ENCODE results near the gene TBX18. TPM values are rescaled to one million over a fixed set of nuclear protein-coding genes. Genes with fewer than 3 reads are reported as not detected.

The TBX18 gene
- polyA plus RNA-seq (2012; ENCODE audit: insufficient read depth, insufficient read length) = not detected

- no peak for DNase-seq (ENCODE audit: low read depth, low spot score)
- H3K4me3 ChIP-seq (ENCODE audit: low read length) = no peak within 1 kb of the TSS
Measured at GRCh38 chr6:84764332-84765049, at the start of gene TBX18. Gene TBX18 (minus strand): TSS chr6:84764598. CDS start chr6:84764181, 417 bp downstream.

- H3K4me3 ChIP-seq (ENCODE audit: low read length) = no peak overlapping the region
- DNase-seq (ENCODE audit: low read depth, low spot score) = no peak
Measured at GRCh38 chr6:84811351-84811750, 47.0 kb upstream of the TBX18 start.

GRCh38 chr6:84809455-84809854 is 45.1 kb upstream of the TBX18 start:
- no peak for DNase-seq (ENCODE audit: low read depth, low spot score)
- no peak overlapping the region for H3K4me3 ChIP-seq (ENCODE audit: low read length)

- DNase-seq (ENCODE audit: low read depth, low spot score) = no peak
- H3K4me3 ChIP-seq (ENCODE audit: low read length) = no peak overlapping the region
Measured at GRCh38 chr6:84808491-84809061, 44.2 kb upstream of the TBX18 start.

- no peak for DNase-seq (ENCODE audit: low read depth, low spot score)
- no peak overlapping the region for H3K4me3 ChIP-seq (ENCODE audit: low read length)
Measured at GRCh38 chr6:84805145-84805544, 40.7 kb upstream of the TBX18 start.

- no peak for DNase-seq (ENCODE audit: low read depth, low spot score)
- no peak overlapping the region for H3K4me3 ChIP-seq (ENCODE audit: low read length)
Measured at GRCh38 chr6:84804720-84805119, 40.3 kb upstream of the TBX18 start.

- no peak for DNase-seq (ENCODE audit: low read depth, low spot score)
- H3K4me3 ChIP-seq (ENCODE audit: low read length) = no peak overlapping the region
Measured at GRCh38 chr6:84801250-84801649, 36.9 kb upstream of the TBX18 start.

GRCh38 chr6:84798257-84798656 is 33.9 kb upstream of the TBX18 start:
- no peak for DNase-seq (ENCODE audit: low read depth, low spot score)
- no peak overlapping the region for H3K4me3 ChIP-seq (ENCODE audit: low read length)

- H3K4me3 ChIP-seq (ENCODE audit: low read length) = no peak overlapping the region
- no peak for DNase-seq (ENCODE audit: low read depth, low spot score)
Measured at GRCh38 chr6:84796343-84796742, 31.9 kb upstream of the TBX18 start.

GRCh38 chr6:84791927-84792326 is 27.5 kb upstream of the TBX18 start:
- H3K4me3 ChIP-seq (ENCODE audit: low read length) = no peak overlapping the region
- DNase-seq (ENCODE audit: low read depth, low spot score) = no peak

GRCh38 chr6:84791233-84791632 is 26.8 kb upstream of the TBX18 start:
- H3K4me3 ChIP-seq (ENCODE audit: low read length) = no peak overlapping the region
- DNase-seq (ENCODE audit: low read depth, low spot score) = no peak

- DNase-seq (ENCODE audit: low read depth, low spot score) = no peak
- no peak overlapping the region for H3K4me3 ChIP-seq (ENCODE audit: low read length)
Measured at GRCh38 chr6:84789170-84789569, 24.8 kb upstream of the TBX18 start.

- no peak overlapping the region for H3K4me3 ChIP-seq (ENCODE audit: low read length)
- DNase-seq (ENCODE audit: low read depth, low spot score) = peak; percentile 7
Measured at GRCh38 chr6:84788689-84789088, 24.3 kb upstream of the TBX18 start.

GRCh38 chr6:84785671-84786070 is 21.3 kb upstream of the TBX18 start:
- no peak overlapping the region for H3K4me3 ChIP-seq (ENCODE audit: low read length)
- DNase-seq (ENCODE audit: low read depth, low spot score) = no peak

GRCh38 chr6:84779917-84780316 is 15.5 kb upstream of the TBX18 start:
- H3K4me3 ChIP-seq (ENCODE audit: low read length) = no peak overlapping the region
- DNase-seq (ENCODE audit: low read depth, low spot score) = no peak

- DNase-seq (ENCODE audit: low read depth, low spot score) = no peak
- H3K4me3 ChIP-seq (ENCODE audit: low read length) = no peak overlapping the region
Measured at GRCh38 chr6:84779380-84779779, 15.0 kb upstream of the TBX18 start.

- DNase-seq (ENCODE audit: low read depth, low spot score) = no peak
- H3K4me3 ChIP-seq (ENCODE audit: low read length) = no peak overlapping the region
Measured at GRCh38 chr6:84777888-84778287, 13.5 kb upstream of the TBX18 start.

- no peak overlapping the region for H3K4me3 ChIP-seq (ENCODE audit: low read length)
- DNase-seq (ENCODE audit: low read depth, low spot score) = no peak
Measured at GRCh38 chr6:84776392-84776791, 12.0 kb upstream of the TBX18 start.

- no peak overlapping the region for H3K4me3 ChIP-seq (ENCODE audit: low read length)
- DNase-seq (ENCODE audit: low read depth, low spot score) = no peak
Measured at GRCh38 chr6:84775751-84776150, 11.4 kb upstream of the TBX18 start.

GRCh38 chr6:84774985-84775284 is 10.5 kb upstream of the TBX18 start:
- no peak for DNase-seq (ENCODE audit: low read depth, low spot score)
- no peak overlapping the region for H3K4me3 ChIP-seq (ENCODE audit: low read length)

Data from Jurkat, Clone E6-1 (cell line).